Lung microvascular endothelial cell (primary cell): Measurements from ENCODE around the gene ABHD17A. TPM values are rescaled to one million over a fixed set of nuclear protein-coding genes. Genes with fewer than 3 reads are reported as not detected.

Experiments used
- DNase-seq, 2 donors: peaks; one replicate each; pipeline versions ENCODE4 v3.0.0 to v3.0.0-alpha.2; 2010; ENCODE audit warnings: low read depth in 2 of 2
- total RNA-seq: library from RNA; depleted of rRNA; stranded (reverse); fragments of >200 nt; gene quantifications from 2 replicates; pipeline ENCODE4 v1.2.1, GENCODE V29; 2014

ABHD17A gene
- total RNA-seq, 1 donor from 2014 or later, result 102 TPM

DNA sequence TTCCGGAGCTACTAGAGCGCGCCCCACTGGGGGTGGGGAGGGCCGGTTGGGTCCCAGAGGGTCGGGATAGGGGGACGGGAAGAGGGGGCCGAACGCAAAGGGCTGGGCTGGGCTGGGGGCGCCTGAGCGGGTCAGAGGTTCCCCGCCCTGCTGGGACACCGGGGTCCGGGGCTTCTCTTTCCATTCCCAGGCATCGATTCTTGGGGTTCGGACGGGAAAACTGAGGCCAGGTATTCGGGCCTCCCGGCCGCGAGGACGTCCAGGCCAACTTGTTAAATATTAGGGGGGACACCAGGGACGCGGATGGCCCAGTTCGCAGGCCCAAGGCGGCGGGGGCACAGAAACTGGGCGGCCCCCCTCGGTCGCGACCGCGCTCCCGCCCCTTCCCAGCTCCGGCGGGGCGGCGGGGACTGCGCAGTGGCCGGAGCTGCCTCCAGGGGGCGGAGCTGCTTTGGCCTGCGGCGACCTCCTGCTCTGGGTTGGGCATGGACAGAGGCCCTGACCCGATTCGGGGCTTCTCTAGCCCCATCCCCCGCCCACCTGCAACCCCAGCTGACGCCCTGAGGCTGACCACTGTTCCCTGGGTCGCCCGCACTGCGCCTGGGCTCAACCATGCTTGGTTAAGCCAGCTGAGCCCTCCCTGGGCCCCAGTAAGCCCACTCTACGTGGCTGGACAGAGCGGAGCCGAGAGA, 20.7 kb downstream of the ABHD17A start:
- peak; percentile 73 to 78 for DNase-seq

DNA sequence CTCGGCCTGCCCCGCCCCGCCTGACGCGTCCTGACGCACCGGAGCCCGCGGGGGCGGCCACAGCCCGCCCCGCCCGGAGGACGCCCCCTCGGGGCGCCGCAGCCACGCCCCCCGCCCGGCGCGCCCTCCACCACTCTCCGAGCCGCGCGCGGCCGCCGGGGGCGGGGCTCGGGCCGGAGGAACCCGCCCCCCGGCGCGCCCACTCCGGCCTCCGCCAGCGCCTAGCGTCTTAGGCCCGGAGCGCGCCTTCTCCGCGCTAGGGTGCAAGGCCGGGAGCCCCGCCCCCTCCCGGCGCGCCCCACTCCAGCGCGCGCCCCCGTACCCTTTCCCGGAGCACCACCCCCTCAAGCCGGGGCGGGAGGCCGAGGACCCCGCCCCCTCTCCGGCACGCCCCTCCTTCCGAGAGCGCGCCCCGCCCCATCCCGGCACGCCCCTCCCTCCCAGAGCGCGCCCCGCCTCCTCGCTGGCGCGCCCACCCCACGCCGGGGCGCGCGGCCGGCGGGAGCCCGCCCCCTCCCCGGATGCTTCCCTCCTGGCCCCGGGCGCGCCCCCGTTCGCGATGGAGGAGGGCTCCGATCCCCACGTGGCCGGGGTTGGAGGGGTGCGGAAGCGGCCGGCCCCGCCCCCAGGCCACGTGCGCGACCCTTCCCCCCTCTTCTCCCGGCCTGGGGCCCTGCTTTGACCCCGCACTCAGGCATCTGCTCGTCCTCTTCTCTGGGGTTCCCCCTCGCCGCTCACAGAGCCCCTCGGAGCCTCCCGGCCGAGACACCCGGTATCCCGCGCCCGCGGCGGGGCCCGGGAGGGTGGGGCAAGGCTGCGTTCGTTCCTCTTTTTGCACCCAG, 21.4 kb downstream of the ABHD17A start:
- DNase-seq, result peak; percentile 94 to 95

DNA sequence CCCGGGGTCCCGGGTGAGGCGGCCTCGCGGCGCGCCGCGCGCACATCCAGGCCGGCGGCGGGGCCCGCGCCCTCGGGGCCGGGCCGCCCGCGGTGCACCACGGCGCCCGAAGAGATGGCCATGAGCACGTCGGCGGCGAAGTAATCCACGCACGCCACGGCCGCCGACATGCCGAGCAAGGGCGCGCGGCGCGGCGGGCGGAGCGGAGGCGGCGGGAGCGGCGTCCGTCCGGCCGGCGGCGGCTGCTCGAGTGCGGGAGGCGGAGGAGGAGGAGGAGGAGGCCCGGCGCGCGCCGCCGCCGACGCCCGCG, 22.0 kb downstream of the ABHD17A start, which contains the start of gene KLF16:
Gene KLF16 (minus strand): TSS at position 252 of the 310 bp plus-strand sequence. CDS start 82 bp downstream, at position 170.
- no peak for DNase-seq

DNA sequence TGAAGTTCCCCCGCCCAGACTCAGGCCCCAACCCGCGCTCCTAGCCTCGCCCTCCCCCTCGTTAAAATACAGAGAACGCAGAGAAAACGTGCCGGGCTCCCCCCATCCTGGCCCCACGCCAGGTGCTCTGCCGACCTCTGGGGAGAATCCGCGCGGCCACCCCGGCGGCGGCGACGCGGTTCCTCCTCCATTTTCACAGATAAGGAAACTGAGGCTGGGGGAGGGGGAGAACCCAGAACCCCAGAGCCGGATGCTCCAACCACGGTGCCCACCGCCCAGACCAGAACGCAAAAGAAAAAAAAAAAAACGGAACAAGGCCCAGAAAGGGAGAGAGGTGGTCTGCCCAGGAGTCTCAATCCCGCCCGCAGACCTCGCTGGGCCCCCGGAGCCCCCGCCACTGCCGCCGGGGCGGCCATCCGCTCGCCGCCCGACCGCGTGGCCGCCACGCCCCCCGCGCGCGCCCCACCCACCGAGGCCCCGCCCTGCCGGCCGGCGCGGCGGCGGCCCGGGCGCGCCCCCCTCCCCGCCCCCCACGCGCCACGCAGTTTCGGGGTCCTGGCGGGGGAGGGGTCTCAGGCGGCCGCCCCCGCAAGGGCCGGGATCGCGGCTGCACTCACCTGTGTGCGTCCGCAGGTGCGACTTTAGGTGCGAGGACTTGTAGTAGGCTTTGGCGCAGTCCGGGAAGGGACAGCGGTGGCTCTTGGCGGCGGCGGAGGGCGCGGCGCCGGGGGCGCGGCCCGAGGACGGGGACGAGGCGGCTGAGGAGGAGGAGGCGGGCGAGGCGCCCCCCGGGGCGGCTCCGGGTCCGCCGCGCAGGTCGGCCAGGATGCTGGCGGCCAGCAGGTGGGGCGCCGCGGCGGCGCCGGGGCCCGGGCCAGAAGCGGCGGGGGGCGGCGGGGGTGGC, 22.6 kb downstream of the ABHD17A start:
- peak; percentile 37 to 46 for DNase-seq

DNA sequence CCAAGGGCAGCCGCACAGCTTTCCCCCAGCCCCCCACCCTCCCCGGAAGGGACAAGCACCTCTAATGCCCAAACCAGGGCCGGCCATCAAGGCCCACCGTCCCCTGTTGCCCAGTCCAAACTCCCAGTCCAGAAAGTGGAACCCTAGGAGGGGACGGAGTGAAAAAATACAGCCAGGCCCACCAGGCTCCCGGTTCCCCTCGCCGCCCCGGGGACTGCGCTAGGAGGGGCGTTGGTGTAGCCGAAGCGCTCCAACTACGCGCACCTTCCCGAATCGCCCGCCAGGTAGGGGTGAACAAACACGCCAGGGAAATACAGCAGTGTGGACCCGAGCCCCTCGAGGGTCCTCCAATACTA, 23.2 kb downstream of the ABHD17A start:
- no peak for DNase-seq

DNA sequence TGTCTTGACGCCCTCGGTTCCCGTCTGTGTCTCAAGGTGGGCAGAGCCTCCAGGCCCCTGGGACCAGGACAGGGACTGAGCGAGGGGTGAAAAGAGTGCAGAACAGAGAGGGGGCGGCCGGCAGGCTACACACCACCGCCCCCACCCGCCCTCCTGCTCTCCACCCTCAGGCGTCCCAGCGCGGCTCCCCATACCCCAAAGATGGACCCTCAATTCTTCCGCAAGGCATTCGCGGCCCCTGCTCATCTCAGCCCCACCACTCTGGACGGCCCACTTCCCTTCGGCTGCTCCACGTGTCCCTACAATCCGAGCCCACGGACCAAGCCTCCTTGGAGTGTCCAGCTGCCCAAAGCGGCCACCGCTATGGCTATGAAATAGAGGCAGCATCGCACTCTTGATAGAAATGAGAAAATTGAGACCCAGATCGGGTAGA, 23.7 kb downstream of the ABHD17A start:
- DNase-seq, result peak in 1 of 2 donors; percentile 46

DNA sequence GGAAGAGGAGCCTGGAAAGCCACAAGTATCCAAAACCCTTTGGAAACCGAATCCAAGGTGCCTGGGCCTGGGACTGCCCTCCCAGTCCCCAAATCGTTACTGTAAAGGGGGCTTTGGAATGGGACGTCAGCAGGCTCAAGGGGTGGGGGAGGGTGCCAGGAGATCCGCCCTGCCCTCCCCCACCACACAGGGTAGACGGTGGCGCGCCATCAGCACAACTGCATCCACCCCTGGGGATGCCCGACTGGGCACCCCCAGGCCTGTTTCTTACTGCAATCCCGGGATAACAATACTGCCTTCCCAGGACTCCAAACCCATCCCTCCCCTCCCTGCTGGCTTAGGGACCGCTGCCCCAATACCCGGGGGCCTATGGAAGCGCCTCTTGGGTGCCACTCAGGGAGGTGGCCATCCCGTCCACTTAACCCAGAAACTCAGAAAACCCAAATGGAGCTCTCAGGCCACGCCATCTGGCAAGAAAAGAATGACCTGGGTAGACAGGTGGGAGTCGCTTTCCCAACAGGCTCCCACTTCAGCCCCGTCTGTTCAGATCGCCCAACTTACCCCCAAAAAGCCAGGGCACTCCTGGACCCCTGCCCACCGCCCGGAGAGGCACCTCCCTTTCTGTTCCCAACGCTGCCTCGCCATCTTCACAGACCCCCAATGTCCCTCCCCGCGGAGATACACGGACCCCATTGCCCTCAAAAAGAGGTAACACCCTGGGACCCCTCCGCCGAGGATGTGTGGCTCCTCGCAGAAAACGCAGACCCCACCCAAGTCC, 24.3 kb downstream of the ABHD17A start:
- DNase-seq, result no peak

DNA sequence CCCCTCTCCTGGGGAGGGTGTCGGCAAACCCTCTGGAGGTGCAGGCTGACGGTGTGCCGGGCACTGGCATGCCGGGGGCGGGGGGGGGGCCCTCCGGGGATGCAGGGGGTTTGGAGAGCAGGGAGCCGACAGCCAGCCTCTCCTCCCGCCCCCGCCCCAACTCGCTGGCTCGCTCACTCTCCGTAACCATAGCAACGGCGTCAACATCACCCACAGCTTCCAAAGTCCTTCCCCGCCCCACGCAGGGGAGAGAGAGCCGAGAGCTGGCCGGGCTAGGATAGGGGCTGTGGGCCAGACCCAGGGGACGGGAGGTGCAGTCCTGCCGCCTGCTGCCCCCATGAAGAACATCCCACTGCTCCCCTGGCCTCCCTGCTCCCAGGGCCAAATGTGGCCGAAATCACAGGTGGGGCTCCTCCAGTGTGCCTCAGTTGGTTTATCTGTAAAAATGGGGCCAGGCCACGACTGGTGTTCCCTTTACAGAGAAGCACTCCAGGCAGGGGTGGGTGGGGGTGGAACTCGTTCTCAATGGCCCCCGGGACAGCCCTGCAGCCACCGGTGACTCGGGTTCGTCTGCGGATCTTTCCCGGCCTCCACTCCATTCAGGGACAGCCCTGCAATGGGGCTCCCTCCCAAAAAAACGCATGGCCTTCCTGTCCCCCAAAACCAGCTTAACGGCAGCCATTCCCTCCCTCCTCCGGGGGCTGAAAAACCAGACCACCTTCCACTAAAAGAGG, 25.1 kb downstream of the ABHD17A start:
- DNase-seq, result peak; percentile 71 to 82

DNA sequence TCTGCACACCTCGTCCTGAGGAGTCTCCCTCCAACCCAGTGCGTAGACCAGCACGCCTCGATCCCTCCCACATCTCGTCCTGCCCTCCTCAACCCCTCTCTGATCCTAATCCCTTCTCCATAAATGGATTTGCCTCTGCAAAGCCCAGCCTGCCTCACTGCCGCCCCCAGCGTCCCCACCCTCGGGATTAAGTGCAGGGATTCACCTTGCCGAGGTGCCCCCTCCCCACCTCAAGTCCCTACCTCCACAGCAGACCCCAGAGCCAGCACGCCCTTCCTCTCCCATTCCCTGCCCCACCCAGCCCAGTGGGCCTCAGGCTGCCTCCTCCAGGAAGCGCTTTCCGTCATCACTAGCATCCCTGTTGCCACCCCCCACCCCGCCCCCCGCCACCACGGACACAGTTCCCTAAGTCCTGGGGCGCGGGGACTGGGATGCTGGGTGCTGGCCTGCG, 25.9 kb downstream of the ABHD17A start:
- no peak for DNase-seq

DNA sequence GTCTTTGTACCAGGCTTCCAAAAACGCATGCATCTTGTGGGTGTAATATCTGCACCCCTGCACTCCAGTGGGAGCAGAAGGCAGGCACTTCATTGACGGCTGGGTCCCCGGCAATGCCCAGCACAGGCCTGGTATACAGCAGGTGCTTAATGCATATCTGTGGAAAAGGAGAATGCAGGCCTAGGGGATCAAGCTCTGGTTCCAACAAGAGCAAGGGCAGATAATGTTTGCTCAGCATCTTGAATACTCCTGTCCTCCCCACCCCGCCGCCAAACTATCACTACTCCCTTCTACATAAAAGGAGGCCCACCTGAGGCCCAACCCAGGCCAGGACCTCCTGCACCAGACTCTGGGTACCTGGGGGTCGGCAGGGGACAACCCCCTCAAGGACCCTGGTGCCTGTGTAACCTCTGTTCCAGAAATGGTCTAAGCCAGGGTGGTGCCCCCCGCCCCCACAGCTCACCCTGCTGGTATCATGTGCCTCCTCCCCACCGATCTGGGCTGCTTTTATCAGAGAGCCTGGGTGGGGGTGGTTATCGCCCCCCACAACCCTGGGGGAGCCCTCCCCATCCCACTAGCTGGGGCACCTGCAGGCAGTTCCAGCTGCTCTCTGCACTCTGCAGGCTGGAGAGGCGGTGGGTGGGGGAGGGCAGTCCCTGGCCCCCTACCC, 26.7 kb downstream of the ABHD17A start:
- DNase-seq, result no peak

DNA sequence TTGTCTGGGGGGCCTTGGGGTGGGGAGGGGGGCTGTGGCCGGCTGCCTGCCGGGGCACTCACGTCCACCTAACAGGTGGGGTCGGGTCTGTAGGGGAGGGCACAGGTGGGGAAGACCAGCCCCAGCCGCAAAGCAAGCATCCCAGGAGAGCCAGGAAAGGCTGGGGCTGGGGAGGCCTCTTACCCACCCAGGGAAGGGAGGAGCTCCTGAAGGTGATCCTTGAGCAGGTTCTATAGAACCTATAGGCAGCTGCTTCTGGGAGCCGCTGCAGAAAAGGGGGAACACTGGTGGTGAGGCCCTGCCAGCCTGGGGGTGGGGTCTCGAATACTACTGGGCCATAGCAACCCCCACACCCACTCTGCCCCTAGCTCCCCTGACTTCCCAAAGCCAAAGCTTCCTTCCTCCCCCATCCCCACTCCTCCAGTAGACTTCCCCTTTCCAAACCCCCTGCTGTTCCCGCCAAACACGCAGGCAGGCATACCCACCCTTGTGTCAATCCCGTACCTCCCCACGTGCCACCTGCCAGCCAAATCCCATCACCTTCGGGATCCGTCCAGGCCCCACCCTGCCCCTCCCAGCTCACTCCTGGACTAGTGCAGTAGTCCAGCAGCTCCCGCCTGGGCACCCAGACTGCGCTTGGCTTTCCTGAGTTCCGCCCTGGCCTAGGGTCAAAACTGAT, 27.5 kb downstream of the ABHD17A start:
- no peak for DNase-seq

DNA sequence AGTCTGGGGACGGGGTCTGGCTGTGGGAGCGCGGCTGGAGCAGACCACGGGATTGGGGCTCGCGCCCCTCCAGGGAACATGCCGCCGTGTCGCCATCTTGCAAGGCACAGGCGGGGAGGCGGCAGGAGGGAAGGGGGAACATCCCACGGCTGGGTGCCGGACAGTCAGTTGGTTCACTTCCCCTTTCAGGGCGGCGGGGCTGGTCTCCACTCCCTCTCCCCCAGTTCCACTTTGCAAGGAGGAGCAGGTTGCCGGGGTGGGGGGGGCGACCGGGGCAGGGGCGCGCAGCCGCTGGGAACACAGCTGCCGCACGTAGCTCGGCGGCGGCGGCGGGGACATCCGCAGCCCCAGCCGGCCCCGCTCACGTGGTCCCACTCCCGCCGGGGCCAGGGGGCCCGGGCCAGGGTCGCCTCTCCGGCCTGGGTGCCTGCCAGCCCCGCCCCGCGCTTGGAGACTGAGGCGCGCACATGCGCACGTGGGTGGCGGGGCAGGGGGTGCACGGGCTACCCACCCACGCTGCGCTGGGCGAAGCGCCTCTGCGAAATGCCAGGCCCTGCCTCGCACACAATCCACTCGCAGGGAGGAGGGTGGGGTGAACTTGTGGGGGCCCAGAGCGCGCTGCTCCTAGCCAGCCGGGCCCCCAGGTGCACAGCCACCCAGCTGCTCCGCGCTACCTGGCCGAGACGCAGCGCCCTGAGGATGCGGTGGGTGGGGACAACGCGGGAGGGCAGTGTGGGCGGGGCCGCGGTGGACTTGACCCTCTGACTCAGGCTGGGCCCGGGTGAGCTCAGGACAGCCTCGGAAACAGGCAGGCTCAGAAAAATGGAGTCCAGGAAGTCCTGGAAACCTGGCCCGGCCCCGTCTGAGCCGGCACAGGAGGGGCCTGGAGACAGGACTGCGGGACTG, 28.3 kb downstream of the ABHD17A start:
- DNase-seq, result peak; percentile 62 to 81

DNA sequence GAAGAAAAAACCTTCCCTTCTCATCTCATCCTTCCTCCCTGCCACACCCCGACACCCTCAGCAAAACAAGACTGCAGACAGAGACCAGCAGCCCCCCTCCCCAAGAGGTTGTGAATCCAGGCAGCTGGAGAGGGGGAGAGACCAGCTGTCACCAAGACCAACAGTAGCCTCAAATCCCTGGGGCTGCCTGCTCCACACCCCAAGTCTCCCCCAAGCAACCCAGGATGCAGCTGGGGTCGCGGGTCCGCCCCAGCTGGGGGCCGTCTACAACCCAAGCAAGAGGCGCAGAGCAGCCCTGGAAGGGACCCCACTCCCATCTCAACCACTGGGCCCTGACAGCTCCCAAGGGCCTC, 29.0 kb downstream of the ABHD17A start:
- no peak for DNase-seq

DNA sequence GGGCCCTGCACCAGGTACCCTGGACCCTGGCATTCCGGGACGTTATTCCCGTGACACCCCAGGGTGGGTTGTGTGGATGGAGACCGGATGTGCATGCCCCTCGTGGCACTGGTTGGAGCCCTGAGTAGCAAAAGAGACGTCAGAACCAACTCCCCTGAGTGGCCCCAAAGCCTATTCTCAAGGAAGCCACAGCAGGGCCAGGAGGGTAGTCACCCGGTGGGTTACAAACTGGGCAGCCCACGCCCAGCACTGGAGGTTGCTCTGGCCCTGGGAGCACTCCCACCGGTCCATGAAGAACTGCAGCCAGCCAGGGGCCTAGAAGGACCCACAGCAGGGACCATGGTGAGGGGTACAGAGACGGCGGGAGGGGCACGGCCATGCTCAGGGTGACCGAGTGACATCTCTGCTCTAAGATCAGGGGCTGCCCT, 29.5 kb downstream of the ABHD17A start:
- no peak for DNase-seq

DNA sequence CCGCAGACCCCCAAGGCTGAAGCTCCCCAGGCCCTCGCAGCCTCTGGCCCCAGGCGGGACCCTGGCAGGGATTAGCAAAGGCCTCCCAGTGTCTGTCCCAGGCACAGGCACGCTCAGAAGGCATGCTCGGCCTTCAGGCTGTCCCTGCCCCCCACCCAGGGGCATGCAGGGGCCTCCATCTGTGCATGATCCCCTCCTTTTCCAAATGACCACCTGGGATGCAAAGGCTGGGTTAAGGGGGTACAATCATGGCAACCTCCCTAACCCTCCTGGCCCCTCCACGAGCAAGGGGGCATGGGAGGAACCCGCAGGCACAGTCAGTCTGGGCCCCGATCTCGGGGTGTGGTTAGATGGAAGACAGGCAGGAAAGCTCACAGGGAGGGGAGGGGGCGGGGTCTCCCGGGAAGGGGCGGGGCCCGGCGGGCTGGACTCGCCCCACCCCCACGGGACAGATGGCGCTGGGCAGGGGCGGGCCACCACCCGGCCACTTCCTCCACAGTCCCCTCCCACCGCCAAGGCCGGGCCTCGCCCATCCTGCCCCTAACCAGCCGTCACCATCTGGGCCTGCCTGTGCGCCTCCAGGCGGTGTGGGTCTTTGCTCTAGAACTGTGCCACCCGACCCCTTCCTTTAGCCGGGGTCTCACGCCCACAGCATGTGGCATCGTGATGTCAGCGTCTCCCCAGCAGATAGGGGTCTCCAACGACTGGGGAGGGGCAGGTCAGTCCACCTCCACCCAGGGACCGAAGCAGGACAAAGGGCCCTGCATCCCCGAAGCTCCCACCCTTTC, 30.1 kb downstream of the ABHD17A start:
- DNase-seq, result peak; percentile 92 to 93

DNA sequence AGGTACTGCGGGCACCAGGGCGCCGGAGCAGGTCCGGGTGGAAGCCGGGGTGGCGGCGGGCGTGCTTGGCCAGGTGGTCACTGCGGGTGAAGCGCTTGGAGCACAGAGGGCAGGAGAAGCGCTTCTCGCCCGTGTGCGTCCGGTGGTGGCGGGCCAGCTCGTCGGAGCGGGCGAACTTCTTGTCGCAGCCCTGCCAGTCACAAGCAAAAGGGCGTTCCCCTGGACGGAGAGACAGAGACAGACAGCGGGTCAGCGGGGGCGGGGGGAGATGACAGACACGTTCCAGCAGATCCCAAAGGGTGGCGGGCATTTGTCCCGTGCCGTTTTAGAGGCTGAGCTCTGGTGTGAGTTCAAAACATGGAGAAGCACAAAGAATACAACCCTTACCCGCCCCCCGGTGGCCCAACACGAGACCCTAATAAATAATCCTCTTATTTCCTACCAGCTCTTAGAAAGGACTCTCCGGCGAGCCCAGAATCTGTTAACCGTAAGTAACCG, 30.7 kb downstream of the ABHD17A start:
- DNase-seq, result no peak

DNA sequence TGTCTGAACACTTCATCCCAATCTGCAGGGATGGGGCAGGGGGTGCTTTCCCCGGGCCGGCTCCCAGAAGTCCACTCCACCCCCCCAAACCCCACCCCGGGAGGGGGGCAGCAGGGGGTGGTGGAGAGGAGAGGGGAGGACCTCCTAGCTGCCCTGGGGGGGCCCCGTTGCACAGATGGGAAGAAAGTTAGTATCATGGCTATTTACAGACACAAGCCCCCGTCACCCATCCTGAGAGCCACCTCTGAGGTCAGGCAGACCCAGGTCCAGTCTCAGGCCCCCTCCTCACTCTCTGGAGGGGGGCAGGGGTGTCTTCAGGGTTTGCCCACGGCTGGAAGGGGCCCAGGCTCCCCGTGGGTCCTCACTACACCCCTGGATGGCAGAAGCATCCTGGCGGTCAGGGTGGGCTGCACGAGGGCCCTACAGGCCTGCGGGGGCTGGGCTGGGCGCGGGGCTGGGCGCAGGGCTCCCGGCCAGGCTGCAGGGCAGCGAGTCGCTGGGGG, 31.2 kb downstream of the ABHD17A start:
- no peak for DNase-seq
